Panc1 (cell line): ENCODE results near the gene SOD1. TPM values are rescaled to one million over a fixed set of nuclear protein-coding genes. Genes with fewer than 3 reads are reported as not detected.
"Not testable (repeated sequence)": the region's sequence is repeated elsewhere in the genome, so short reads cannot be mapped to it uniquely, and the experiment has no call there.

ENCODE experiments used
- ATAC-seq: fragments of 200-7000 bp; cut with Tn5 transposase; 2 replicates; pipeline ENCODE4 v1.9.1; 2020; ENCODE audit warnings: mild to moderate bottlenecking, moderate library complexity
- BruUV-seq: library from RNA; stranded (reverse); fragments of 400-500 nt; replicated peaks from 2 replicates; lab custom pipeline; 2021; lab: Mats Ljungman, UMichigan
- CTCF ChIA-PET: fragments of 300-600 bp; sonication (Branson Sonifier 250); formaldehyde crosslinking; loops from one replicate; lab custom pipeline; 2022; ENCODE audit warnings: antibody characterized with exemption; lab: Charles Lee
- POLR2A ChIA-PET: fragments of 300-600 bp; sonication (Branson Sonifier 250); formaldehyde crosslinking; loops from one replicate; lab custom pipeline; 2022; ENCODE audit warnings: antibody characterized with exemption; lab: Charles Lee
- DNase-seq: peaks from one replicate; pipeline ENCODE4 v3.0.0-alpha.2; 2010; ENCODE audit warnings: low read depth, low spot score
- H3K27ac ChIP-seq: 2 replicates; pipeline ENCODE4 v1.5.1; 2011; ENCODE audit warnings: mild to moderate bottlenecking, low read length, inconsistent platforms
- H3K27me3 ChIP-seq: fragments of 200-500 bp; sonication (Bioruptor generic); 2 replicates; pipeline ENCODE4 v1.6.0; 2014; ENCODE audit warnings: low read length, inconsistent platforms; ENCODE audit not compliant: control insufficient read depth, insufficient read depth
- H3K36me3 ChIP-seq: fragments of 200-500 bp; sonication (Bioruptor generic); 2 replicates; pipeline ENCODE4 v1.5.1; 2014; ENCODE audit warnings: inconsistent platforms, mild to moderate bottlenecking, low read length, moderate library complexity; ENCODE audit not compliant: control insufficient read depth, insufficient read depth
- H3K4me1 ChIP-seq: 2 replicates; pipeline ENCODE4 v1.5.1; 2011; ENCODE audit warnings: inconsistent platforms, mild to moderate bottlenecking, low read length, moderate library complexity; ENCODE audit not compliant: control insufficient read depth, insufficient read depth
- H3K4me3 ChIP-seq, 2 experiments: 2 replicates each; pipeline ENCODE4 v1.5.1; 2011 to 2012; ENCODE audit warnings: low read depth in 2 of 2, low read length in 2 of 2, mild to moderate bottlenecking in 2 of 2, inconsistent platforms in 1 of 2, moderate library complexity in 1 of 2
- H3K9me3 ChIP-seq: fragments of 200-500 bp; sonication (Bioruptor generic); 2 replicates; pipeline ENCODE4 v1.5.1; 2014; ENCODE audit warnings: low read depth, mild to moderate bottlenecking, inconsistent platforms, low read length, moderate library complexity; ENCODE audit not compliant: control insufficient read depth, insufficient read depth
- CTCF ChIP-seq: fragments of 450-650 bp; IDR thresholded peaks from 2 replicates; pipeline ENCODE4 v1.5.1; 2017; ENCODE audit warnings: mild to moderate bottlenecking
- POLR2AphosphoS5 ChIP-seq: IDR thresholded peaks from 2 replicates; pipeline ENCODE4 v1.6.1; 2012; ENCODE audit warnings: mild to moderate bottlenecking, low read depth, low read length, moderate library complexity
- SIN3A ChIP-seq: IDR thresholded peaks from 2 replicates; pipeline ENCODE4 v1.6.1; 2012; ENCODE audit warnings: low read depth, mild to moderate bottlenecking, low read length, moderate library complexity, borderline replicate concordance; ENCODE audit not compliant: insufficient read depth
- TCF7L2 ChIP-seq: IDR thresholded peaks from 2 replicates; pipeline ENCODE4 v1.6.1; 2011; ENCODE audit warnings: mild to moderate bottlenecking, low read depth, low read length, inconsistent platforms
- in situ Hi-C: cut with HindIII; loops from 2 replicates; pipeline ENCODE4 v1.10.0; 2016; ENCODE audit warnings: low sequenced_read_pairs, low pct_unique_long_range_greater_than_20kb
- intact Hi-C: fragments of 100-400 bp; cut with micrococcal nuclease; formaldehyde crosslinking; loops from one replicate; pipeline ENCODE4 v1.10.0; 2022; ENCODE audit not compliant: unreplicated experiment
- total RNA-seq: library from RNA; stranded (reverse); gene quantifications from one replicate; pipeline ENCODE4 v1.2.1, GENCODE V29; 2021; ENCODE audit not compliant: unreplicated experiment
- TF ChIP-seq, protein P1 (sequence below), 2 experiments: IDR thresholded peaks; 2 replicates each; pipeline ENCODE4 v1.6.1; 2011 to 2012; ENCODE audit warnings: low read depth in 2 of 2, control low read depth in 1 of 2, low read length in 1 of 2, mild to moderate bottlenecking in 1 of 2, moderate library complexity in 1 of 2; ENCODE audit not compliant: insufficient read depth in 1 of 2

SOD1 gene
- total RNA-seq, 1 experiment from 2014 or later, result 221 TPM

DNA sequence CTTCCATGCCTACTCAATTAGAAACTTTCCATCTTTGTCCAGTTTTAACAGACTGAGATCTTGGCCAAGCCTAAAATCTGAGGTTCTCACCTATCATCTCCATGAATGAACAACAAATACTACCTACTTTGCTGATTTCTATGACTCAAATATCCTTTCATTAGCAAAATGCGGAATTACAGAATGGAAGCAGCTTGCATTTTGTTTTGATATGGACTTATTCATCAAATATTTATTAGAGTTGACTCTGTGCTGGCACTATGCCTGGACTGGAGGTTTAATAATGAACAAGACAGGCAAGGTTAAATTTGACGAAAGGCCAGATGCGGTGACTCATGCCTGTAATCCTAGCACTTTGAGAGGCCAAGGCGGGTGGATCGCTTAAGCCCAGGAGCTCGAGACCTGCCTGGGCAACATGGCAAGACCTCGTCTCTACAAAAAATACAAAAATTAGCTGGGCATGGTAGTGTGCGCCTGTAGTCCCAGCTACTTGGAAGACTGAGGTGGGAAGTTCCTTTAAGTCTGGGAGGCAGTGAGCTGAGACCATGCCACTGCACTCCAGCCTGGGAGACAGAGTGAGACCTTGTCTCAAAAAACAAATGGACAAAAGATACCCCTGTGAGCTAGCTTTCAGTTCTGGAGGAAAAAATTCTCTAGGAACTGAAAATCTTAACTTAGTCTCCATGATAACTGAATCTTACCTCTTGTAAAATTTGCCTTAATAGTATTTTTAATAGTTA is 29.4 kb upstream of the SOD1 start:
- no peak overlapping the region for H3K27ac ChIP-seq
- no TSS peak for BruUV-seq
- intact Hi-C loops, result no loop called here
- ATAC-seq, result no peak
- no peak overlapping the region for H3K4me3 ChIP-seq
- in situ Hi-C loops, result no loop called here
- 0 out of 2 replicates have a peak, but pooled peaks cover 5% of the 10 kb centered on the region for H3K4me1 ChIP-seq
- H3K36me3 ChIP-seq, result no peaks in the 10 kb centered on the region
- CTCF ChIA-PET, result no interaction called here
- POLR2A ChIA-PET, result no interaction called here
- H3K9me3 ChIP-seq, result no peaks in the 10 kb centered on the region
- TF ChIP-seq TCF7L2 (no peak), CTCF (no peak), SIN3A (no peak), POLR2AphosphoS5 (no peak)
- TF ChIP-seq, protein P1, sequence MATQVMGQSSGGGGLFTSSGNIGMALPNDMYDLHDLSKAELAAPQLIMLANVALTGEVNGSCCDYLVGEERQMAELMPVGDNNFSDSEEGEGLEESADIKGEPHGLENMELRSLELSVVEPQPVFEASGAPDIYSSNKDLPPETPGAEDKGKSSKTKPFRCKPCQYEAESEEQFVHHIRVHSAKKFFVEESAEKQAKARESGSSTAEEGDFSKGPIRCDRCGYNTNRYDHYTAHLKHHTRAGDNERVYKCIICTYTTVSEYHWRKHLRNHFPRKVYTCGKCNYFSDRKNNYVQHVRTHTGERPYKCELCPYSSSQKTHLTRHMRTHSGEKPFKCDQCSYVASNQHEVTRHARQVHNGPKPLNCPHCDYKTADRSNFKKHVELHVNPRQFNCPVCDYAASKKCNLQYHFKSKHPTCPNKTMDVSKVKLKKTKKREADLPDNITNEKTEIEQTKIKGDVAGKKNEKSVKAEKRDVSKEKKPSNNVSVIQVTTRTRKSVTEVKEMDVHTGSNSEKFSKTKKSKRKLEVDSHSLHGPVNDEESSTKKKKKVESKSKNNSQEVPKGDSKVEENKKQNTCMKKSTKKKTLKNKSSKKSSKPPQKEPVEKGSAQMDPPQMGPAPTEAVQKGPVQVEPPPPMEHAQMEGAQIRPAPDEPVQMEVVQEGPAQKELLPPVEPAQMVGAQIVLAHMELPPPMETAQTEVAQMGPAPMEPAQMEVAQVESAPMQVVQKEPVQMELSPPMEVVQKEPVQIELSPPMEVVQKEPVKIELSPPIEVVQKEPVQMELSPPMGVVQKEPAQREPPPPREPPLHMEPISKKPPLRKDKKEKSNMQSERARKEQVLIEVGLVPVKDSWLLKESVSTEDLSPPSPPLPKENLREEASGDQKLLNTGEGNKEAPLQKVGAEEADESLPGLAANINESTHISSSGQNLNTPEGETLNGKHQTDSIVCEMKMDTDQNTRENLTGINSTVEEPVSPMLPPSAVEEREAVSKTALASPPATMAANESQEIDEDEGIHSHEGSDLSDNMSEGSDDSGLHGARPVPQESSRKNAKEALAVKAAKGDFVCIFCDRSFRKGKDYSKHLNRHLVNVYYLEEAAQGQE (IDR thresholded peaks at IDR 0.05; ENCODE audit: insufficient read depth in 1 of 2, low read depth in 2 of 2, low read length in 1 of 2), result no peak
- H3K27me3 ChIP-seq, result no peaks in the 10 kb centered on the region
- DNase-seq, result peak; percentile 73

- CTCF ChIA-PET, H3K27me3 ChIP-seq, H3K27ac ChIP-seq, intact Hi-C loops, H3K9me3 ChIP-seq, BruUV-seq, in situ Hi-C loops, POLR2A ChIA-PET, H3K4me3 ChIP-seq, ATAC-seq, H3K36me3 ChIP-seq, DNase-seq, H3K4me1 ChIP-seq: not testable (repeated sequence)
These were observed 27.6 kb upstream of the SOD1 start for GRCh38 chr21:31631881-31632280.

DNA sequence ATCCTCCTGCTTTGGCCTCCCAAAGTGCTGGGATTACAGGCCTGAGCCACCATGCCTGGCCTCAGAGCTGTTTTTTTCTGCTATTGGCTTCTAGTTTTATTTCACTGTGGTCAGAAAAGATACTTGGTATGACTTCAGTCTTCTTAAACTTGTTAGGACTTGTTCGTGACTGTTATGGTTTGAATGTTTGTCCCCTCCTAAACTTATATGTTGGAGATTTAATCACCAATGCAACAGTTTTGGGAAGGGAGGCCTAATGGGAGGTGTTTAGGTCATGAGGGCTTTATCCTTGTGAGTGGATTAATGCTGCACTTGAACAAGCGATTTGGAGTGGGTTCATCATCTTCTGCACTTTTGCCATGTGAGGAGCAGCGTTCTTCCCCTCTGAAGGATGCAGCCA is 24.5 kb upstream of the SOD1 start:
- no peak for TF ChIP-seq POLR2AphosphoS5
- TF ChIP-seq CTCF, result no peak
- no peak for TF ChIP-seq TCF7L2
- TF ChIP-seq, protein P1 (IDR thresholded peaks at IDR 0.05; ENCODE audit: insufficient read depth in 1 of 2, low read depth in 2 of 2, low read length in 1 of 2), result no peak
- TF ChIP-seq SIN3A, result no peak
- DNase-seq, result no peak
- intact Hi-C loops (no loop called here), in situ Hi-C loops (no loop called here)
- Histone ChIP-seq H3K9me3 (no peaks in the 10 kb centered on the region), H3K27ac (no peak overlapping the region), H3K36me3 (no peaks in the 10 kb centered on the region), H3K4me3 (no peak overlapping the region), H3K4me1 (0 out of 2 replicates have a peak, but pooled peaks cover 1% of the 10 kb centered on the region), H3K27me3 (no peaks in the 10 kb centered on the region)
- BruUV-seq, result no TSS peak
- ChIA-PET CTCF (no interaction called here), POLR2A (no interaction called here)
- ATAC-seq, result no peak
